ENCODE measurements around the gene ZSWIM6.

- TF ChIP-seq, protein P1, sequence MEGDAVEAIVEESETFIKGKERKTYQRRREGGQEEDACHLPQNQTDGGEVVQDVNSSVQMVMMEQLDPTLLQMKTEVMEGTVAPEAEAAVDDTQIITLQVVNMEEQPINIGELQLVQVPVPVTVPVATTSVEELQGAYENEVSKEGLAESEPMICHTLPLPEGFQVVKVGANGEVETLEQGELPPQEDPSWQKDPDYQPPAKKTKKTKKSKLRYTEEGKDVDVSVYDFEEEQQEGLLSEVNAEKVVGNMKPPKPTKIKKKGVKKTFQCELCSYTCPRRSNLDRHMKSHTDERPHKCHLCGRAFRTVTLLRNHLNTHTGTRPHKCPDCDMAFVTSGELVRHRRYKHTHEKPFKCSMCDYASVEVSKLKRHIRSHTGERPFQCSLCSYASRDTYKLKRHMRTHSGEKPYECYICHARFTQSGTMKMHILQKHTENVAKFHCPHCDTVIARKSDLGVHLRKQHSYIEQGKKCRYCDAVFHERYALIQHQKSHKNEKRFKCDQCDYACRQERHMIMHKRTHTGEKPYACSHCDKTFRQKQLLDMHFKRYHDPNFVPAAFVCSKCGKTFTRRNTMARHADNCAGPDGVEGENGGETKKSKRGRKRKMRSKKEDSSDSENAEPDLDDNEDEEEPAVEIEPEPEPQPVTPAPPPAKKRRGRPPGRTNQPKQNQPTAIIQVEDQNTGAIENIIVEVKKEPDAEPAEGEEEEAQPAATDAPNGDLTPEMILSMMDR (IDR thresholded peaks at IDR 0.05): no peak
- TF ChIP-seq POLR2A (IDR thresholded peaks at IDR 0.05): no peak
Observed at GRCh38 chr5:61467766-61468482, 135.9 kb downstream of the ZSWIM6 start.

Measured in heart left ventricle (tissue), 13 donors.